Left lung (tissue), 10 donors: Measurements from ENCODE around the gene ZNF576. TPM values are rescaled to one million over a fixed set of nuclear protein-coding genes. Genes with fewer than 3 reads are reported as not detected.

ENCODE experiments used
- ATAC-seq: fragments of 200-7000 bp; cut with Tn5 transposase; one replicate; pipeline ENCODE4 v1.9.1; 2020; ENCODE audit warnings: moderate library complexity
- DNase-seq, 4 donors: peaks; one replicate each; pipeline ENCODE4 v3.0.0-alpha.2; 2013 to 2020
- H3K27ac ChIP-seq, 2 donors: fragments of 200-600 bp; sonication (generic) in 1 of 2; one replicate each; pipeline versions ENCODE4 v1.5.0 to v1.8.0; 2020 to 2021
- H3K27me3 ChIP-seq, 2 donors: fragments of 200-600 bp; sonication (generic) in 1 of 2; one replicate each; pipeline versions ENCODE4 v1.5.0 to v1.8.0; 2020 to 2021
- H3K36me3 ChIP-seq, 2 donors: fragments of 200-600 bp; sonication (generic) in 1 of 2; one replicate each; pipeline versions ENCODE4 v1.5.0 to v1.8.0; 2020 to 2021
- H3K4me1 ChIP-seq, 2 donors: fragments of 200-600 bp; one replicate each; pipeline ENCODE4 v1.8.0; 2021
- H3K4me3 ChIP-seq, 2 donors: fragments of 200-600 bp; sonication (generic) in 1 of 2; one replicate each; pipeline versions ENCODE4 v1.5.0 to v1.8.0; 2020 to 2021; ENCODE audit warnings: mild to moderate bottlenecking in 1 of 2
- H3K9me3 ChIP-seq, 2 donors: fragments of 200-600 bp; sonication (generic) in 1 of 2; one replicate each; pipeline versions ENCODE4 v1.5.0 to v1.8.0; 2020 to 2021
- CTCF ChIP-seq, 2 donors: fragments of 200-600 bp; sonication (generic) in 1 of 2; IDR thresholded peaks; one replicate each; pipeline versions ENCODE4 v1.5.0 to v1.8.0; 2021; ENCODE audit warnings: antibody characterized with exemption in 2 of 2
- intact Hi-C, 2 donors: fragments of 100-400 bp; cut with DNase I; formaldehyde crosslinking; loops; one replicate each; pipeline versions ENCODE4 v1.11.2 to v1.14.2; 2022
- polyA plus RNA-seq, 6 donors: library from polyadenylated mRNA; unstranded; fragments of 120-200 nt; gene quantifications; one replicate each; pipeline ENCODE4 v1.2.1, GENCODE V29; 2013; ENCODE audit not compliant: insufficient read length in 6 of 6
- total RNA-seq, 2 donors: library from RNA; stranded (reverse); fragmentation: NEBNext Ultra II Directional; extraction: Animal tissue kit (Norgen Biotek cat#: 25700); gene quantifications; one replicate each; pipeline ENCODE4 v1.2.1, GENCODE V29; 2021
- donor health status: DM: no; HTN: yes; CAD: no.
- donor health status: DM: no; HTN: no; CAD: no.

ZNF576 gene
- total and polyA plus RNA-seq, 8 donors = 9.3 to 14.4 (median 11.5) TPM

GRCh38 chr19:43622956-43623355, 26.6 kb downstream of the ZNF576 start:
- intact Hi-C loops = no loop called here
- Histone ChIP-seq H3K4me3 (no peak overlapping the region), H3K36me3 (no peaks in the 10 kb centered on the region), H3K4me1 (peaks cover 6 to 14% of the 10 kb centered on the region in 2 donors), H3K27ac (no peak overlapping the region), H3K9me3 (no peaks in the 10 kb centered on the region), H3K27me3 (peaks cover 0 to 23% of the 10 kb centered on the region in 2 donors)
- DNase-seq = no peak
- no peak for TF ChIP-seq CTCF (IDR thresholded peaks at IDR 0.05)
- ATAC-seq = no peak

GRCh38 chr19:43623889-43624670, 27.7 kb downstream of the ZNF576 start:
- H3K4me1 ChIP-seq = peaks cover 0 to 7% of the 10 kb centered on the region in 2 donors
- no peaks in the 10 kb centered on the region for H3K9me3 ChIP-seq
- intact Hi-C loops = no loop called here
- ATAC-seq (no peak), DNase-seq (no peak)
- H3K27me3 ChIP-seq = peaks cover 0 to 23% of the 10 kb centered on the region in 2 donors
- no peak for TF ChIP-seq CTCF (IDR thresholded peaks at IDR 0.05)
- H3K4me3 ChIP-seq = no peak overlapping the region
- H3K27ac ChIP-seq = no peak overlapping the region
- H3K36me3 ChIP-seq = no peaks in the 10 kb centered on the region

GRCh38 chr19:43624933-43625332, 28.5 kb downstream of the ZNF576 start:
- H3K4me1 ChIP-seq = peaks cover 0 to 6% of the 10 kb centered on the region in 2 donors
- TF ChIP-seq CTCF (IDR thresholded peaks at IDR 0.05) = no peak
- ATAC-seq = peak; percentile 35
- H3K4me3 ChIP-seq = no peak overlapping the region
- DNase-seq = peak in 2 of 4 donors; percentile 57 to 83
- intact Hi-C loops = no loop called here
- no peaks in the 10 kb centered on the region for H3K9me3 ChIP-seq
- H3K27ac ChIP-seq = no peak overlapping the region
- H3K27me3 ChIP-seq = peaks cover 0 to 23% of the 10 kb centered on the region in 2 donors
- H3K36me3 ChIP-seq = no peaks in the 10 kb centered on the region

- DNase-seq (no peak), ATAC-seq (no peak)
- Histone ChIP-seq H3K36me3 (no peaks in the 10 kb centered on the region), H3K9me3 (no peaks in the 10 kb centered on the region), H3K27me3 (peaks cover 0 to 23% of the 10 kb centered on the region in 2 donors), H3K27ac (no peak overlapping the region), H3K4me1 (no peaks in the 10 kb centered on the region), H3K4me3 (no peak overlapping the region)
- no peak for TF ChIP-seq CTCF (IDR thresholded peaks at IDR 0.05)
- intact Hi-C loops = no loop called here
Measured at GRCh38 chr19:43625918-43626579, 29.7 kb downstream of the ZNF576 start.

GRCh38 chr19:43626838-43627237, 30.4 kb downstream of the ZNF576 start:
- no peak for TF ChIP-seq CTCF (IDR thresholded peaks at IDR 0.05)
- Histone ChIP-seq H3K27ac (no peak overlapping the region), H3K4me1 (no peaks in the 10 kb centered on the region), H3K27me3 (peaks cover 0 to 23% of the 10 kb centered on the region in 2 donors), H3K9me3 (no peaks in the 10 kb centered on the region), H3K4me3 (no peak overlapping the region), H3K36me3 (no peaks in the 10 kb centered on the region)
- DNase-seq (no peak), ATAC-seq (no peak)
- intact Hi-C loops = no loop called here
